ENCODE results near the gene CADPS2.

GRCh38 chr7:122339145-122339904 is 546.9 kb downstream of the CADPS2 start:
- no peak for TF ChIP-seq CTCF (IDR thresholded peaks at IDR 0.05)
- TF ChIP-seq POLR2AphosphoS5 (IDR thresholded peaks at IDR 0.05) = no peak
